ENCODE results near the gene SYT2.
"Not testable (repeated sequence)": the region's sequence is repeated elsewhere in the genome, so short reads cannot be mapped to it uniquely, and the experiment has no call there.

GRCh38 chr1:202614363-202615207, 95.7 kb downstream of the SYT2 start:
- TF ChIP-seq CTCF, POLR2A (IDR thresholded peaks at IDR 0.05): not testable (repeated sequence)
